Motor neuron (in vitro differentiated cells): ENCODE results near the gene KCNC4. TPM values are rescaled to one million over a fixed set of nuclear protein-coding genes. Genes with fewer than 3 reads are reported as not detected.
A peak's percentile ranks its signal among the peaks of the same experiment; 100 is the strongest.

ENCODE experiments used
- ATAC-seq, 8 experiments: fragments of 200-7000 bp; cut with Tn5 transposase; replicated peaks in 6 of 8; 2 replicates each; pipeline ENCODE4 v1.8.0; 2021; ENCODE audit warnings: mild to moderate bottlenecking in 8 of 8, moderate library complexity in 8 of 8
- H3K27ac ChIP-seq, 2 donors: fragments of 250-450 bp; sonication (Bioruptor Pico); 2 replicates each; pipeline ENCODE4 v1.9.0; 2021; ENCODE audit warnings: antibody characterized with exemption in 2 of 2, mild to moderate bottlenecking in 2 of 2, moderate library complexity in 1 of 2
- H3K4me1 ChIP-seq, 2 donors: fragments of 250-450 bp; sonication (Bioruptor Pico); replicated peaks in 1 of 2; 2 replicates each; pipeline ENCODE4 v1.6.1; 2021; ENCODE audit warnings: antibody characterized with exemption in 2 of 2, mild to moderate bottlenecking in 2 of 2, moderate library complexity in 1 of 2
- H3K4me3 ChIP-seq, 5 donors: fragments of 250-450 bp; sonication (Bioruptor Pico); 2 replicates each; pipeline ENCODE4 v1.9.0; 2021; ENCODE audit warnings: antibody characterized with exemption in 5 of 5, mild to moderate bottlenecking in 5 of 5, moderate library complexity in 4 of 5
- WGBS, 10 experiments: fragments of 450-650 bp; shearing (Covaris generic); methylation state at CpG; one replicate each; pipeline ENCODE4 v1.0.0; 2022; 5-methylcytosine and 5-hydroxymethylcytosine counted together
- in situ Hi-C, 9 experiments: fragments of 400-800 bp; cut with MboI; loops; one replicate each; pipeline ENCODE4 v1.15.0; 2021; ENCODE audit warnings: low sequenced_read_pairs in 9 of 9, low pct_unique_long_range_greater_than_20kb in 2 of 9; ENCODE audit not compliant: unreplicated experiment in 9 of 9
- total RNA-seq, 8 experiments: library from RNA; unstranded; fragments of 300-600 nt; gene quantifications; 2 replicates each; pipeline versions ENCODE4 v1.2.3 to v1.2.4, GENCODE V29; 2022

KCNC4 gene
- 1 to 10 TPM in 7 of 8 experiments, under 1 TPM in 1; 0.56 to 8.1 (median 4.5) TPM for total RNA-seq

GRCh38 chr1:110209715-110210603 is at the start of gene KCNC4:
Gene KCNC4 (plus strand): TSS chr1:110210314. CDS start chr1:110211500, 1,186 bp downstream.
- H3K27ac ChIP-seq, result peak within 1 kb of the TSS; percentile 11 to 78
- peaks cover 22 to 36% of the 10 kb centered on the region in 2 donors for H3K4me1 ChIP-seq
- in situ Hi-C loops, result loop anchor here (5.0 to 25.0 kb wide), 7 partner anchors 102 to 285 kb away; partner anchors contain the start of gene PROK1 (in 6 of the 9)
- 9% methylated on average over 8 of the region's 103 CpGs; no CpG with 5 or more reads in 9 of the 10 experiments for WGBS, 10 experiments
- ATAC-seq, result peak; percentile 78 to 84 (median 82)
- peak within 1 kb of the TSS; percentile 43 to 68 (median 52) for H3K4me3 ChIP-seq

- in situ Hi-C loops, result no loop called here
- Histone ChIP-seq H3K4me3 (no peak overlapping the region), H3K4me1 (peaks cover 7 to 13% of the 10 kb centered on the region in 2 donors), H3K27ac (no peak overlapping the region)
- 0 to 60% (median 52%) methylated on average over 1 to 9 of the region's 10 CpGs; no CpG with 5 or more reads in 3 of the 10 experiments for WGBS, 10 experiments
- ATAC-seq, result no peak
These were observed 49.5 kb upstream of the KCNC4 start for GRCh38 chr1:110160538-110161100.

- no peak for ATAC-seq
- WGBS, 10 experiments, result 75 to 86% (median 80%) methylated on average over 1 of the region's 3 CpGs; no CpG with 5 or more reads in 7 of the 10 experiments
- H3K4me3 ChIP-seq, result no peak overlapping the region
- in situ Hi-C loops, result no loop called here
- H3K4me1 ChIP-seq, result peaks cover 7 to 15% of the 10 kb centered on the region in 2 donors
- no peak overlapping the region for H3K27ac ChIP-seq
These were observed 48.9 kb upstream of the KCNC4 start for GRCh38 chr1:110161165-110161564.

GRCh38 chr1:110161849-110162248 is 48.3 kb upstream of the KCNC4 start:
- Histone ChIP-seq H3K27ac (no peak overlapping the region), H3K4me3 (no peak overlapping the region), H3K4me1 (peaks cover 7 to 16% of the 10 kb centered on the region in 2 donors)
- ATAC-seq, result no peak
- WGBS, 10 experiments, result 7 to 100% (median 61%) methylated on average over 1 to 9 of the region's 11 CpGs; no CpG with 5 or more reads in 1 of the 10 experiments
- in situ Hi-C loops, result no loop called here

- in situ Hi-C loops, result no loop called here
- WGBS, 10 experiments, result 49 to 90% (median 62%) methylated on average over 2 to 6 of the region's 7 CpGs; no CpG with 5 or more reads in 7 of the 10 experiments
- ATAC-seq, result no peak
- Histone ChIP-seq H3K4me3 (no peak overlapping the region), H3K4me1 (peaks cover 7 to 16% of the 10 kb centered on the region in 2 donors), H3K27ac (no peak overlapping the region)
These were observed 46.5 kb upstream of the KCNC4 start for GRCh38 chr1:110163591-110163990.

GRCh38 chr1:110164725-110165350 is 45.3 kb upstream of the KCNC4 start:
- peaks cover 7 to 16% of the 10 kb centered on the region in 2 donors for H3K4me1 ChIP-seq
- peak in 7 of 8 experiments; percentile 48 to 95 (median 91) for ATAC-seq
- no peak overlapping the region for H3K27ac ChIP-seq
- 20 to 69% (median 38%) methylated on average over 1 to 7 of the region's 10 CpGs; no CpG with 5 or more reads in 3 of the 10 experiments for WGBS, 10 experiments
- H3K4me3 ChIP-seq, result no peak overlapping the region
- in situ Hi-C loops, result no loop called here

- WGBS, 10 experiments, result 40 to 75% (median 59%) methylated on average over 1 to 6 of the region's 6 CpGs; no CpG with 5 or more reads in 2 of the 10 experiments
- Histone ChIP-seq H3K4me3 (no peak overlapping the region), H3K4me1 (peaks cover 8 to 18% of the 10 kb centered on the region in 2 donors), H3K27ac (no peak overlapping the region)
- no peak for ATAC-seq
- in situ Hi-C loops, result no loop called here
These were observed 44.3 kb upstream of the KCNC4 start for GRCh38 chr1:110165761-110166231.

- in situ Hi-C loops, result no loop called here
- WGBS, 10 experiments, result 73 to 84% (median 79%) methylated on average over 3 to 7 of the region's 11 CpGs; no CpG with 5 or more reads in 5 of the 10 experiments
- ATAC-seq, result no peak
- Histone ChIP-seq H3K27ac (no peak overlapping the region), H3K4me1 (peaks cover 16 to 29% of the 10 kb centered on the region in 2 donors), H3K4me3 (no peak overlapping the region)
These were observed 43.3 kb upstream of the KCNC4 start for GRCh38 chr1:110166861-110167260.

GRCh38 chr1:110170766-110171733 is 39.1 kb upstream of the KCNC4 start:
- Histone ChIP-seq H3K4me1 (peaks cover 12 to 20% of the 10 kb centered on the region in 2 donors), H3K4me3 (no peak overlapping the region), H3K27ac (peak overlapping the region in 1 of 2 donors; percentile 36)
- WGBS, 10 experiments, result 12 to 66% (median 52%) methylated on average over 2 to 11 of the region's 13 CpGs; no CpG with 5 or more reads in 2 of the 10 experiments
- in situ Hi-C loops, result no loop called here
- peak in 5 of 8 experiments; percentile 72 to 87 (median 79) for ATAC-seq

- in situ Hi-C loops, result no loop called here
- 60 to 100% (median 78%) methylated on average over 1 to 6 of the region's 10 CpGs; no CpG with 5 or more reads in 2 of the 10 experiments for WGBS, 10 experiments
- ATAC-seq, result no peak
- H3K27ac ChIP-seq, result peak overlapping the region in 1 of 2 donors; percentile 36
- H3K4me1 ChIP-seq, result peaks cover 12 to 18% of the 10 kb centered on the region in 2 donors
- no peak overlapping the region for H3K4me3 ChIP-seq
These were observed 38.1 kb upstream of the KCNC4 start for GRCh38 chr1:110172001-110172400.

- in situ Hi-C loops, result no loop called here
- ATAC-seq, result peak in 3 of 8 experiments; percentile 41 to 67 (median 46)
- H3K4me1 ChIP-seq, result peaks cover 12 to 18% of the 10 kb centered on the region in 2 donors
- no peak overlapping the region for H3K27ac ChIP-seq
- WGBS, 10 experiments, result 47 to 78% (median 57%) methylated on average over 3 to 14 of the region's 15 CpGs; no CpG with 5 or more reads in 2 of the 10 experiments
- H3K4me3 ChIP-seq, result no peak overlapping the region
These were observed 36.5 kb upstream of the KCNC4 start for GRCh38 chr1:110173466-110174105.
